ENCODE results near the gene EIF6. TPM values are rescaled to one million over a fixed set of nuclear protein-coding genes. Genes with fewer than 3 reads are reported as not detected.

The EIF6 gene
- total and polyA plus RNA-seq, 9 of the 15 experiments (the other 6 are each of a cell fraction or from before 2014, with no cell fraction given) = 165 to 832 (median 229) TPM

DNA sequence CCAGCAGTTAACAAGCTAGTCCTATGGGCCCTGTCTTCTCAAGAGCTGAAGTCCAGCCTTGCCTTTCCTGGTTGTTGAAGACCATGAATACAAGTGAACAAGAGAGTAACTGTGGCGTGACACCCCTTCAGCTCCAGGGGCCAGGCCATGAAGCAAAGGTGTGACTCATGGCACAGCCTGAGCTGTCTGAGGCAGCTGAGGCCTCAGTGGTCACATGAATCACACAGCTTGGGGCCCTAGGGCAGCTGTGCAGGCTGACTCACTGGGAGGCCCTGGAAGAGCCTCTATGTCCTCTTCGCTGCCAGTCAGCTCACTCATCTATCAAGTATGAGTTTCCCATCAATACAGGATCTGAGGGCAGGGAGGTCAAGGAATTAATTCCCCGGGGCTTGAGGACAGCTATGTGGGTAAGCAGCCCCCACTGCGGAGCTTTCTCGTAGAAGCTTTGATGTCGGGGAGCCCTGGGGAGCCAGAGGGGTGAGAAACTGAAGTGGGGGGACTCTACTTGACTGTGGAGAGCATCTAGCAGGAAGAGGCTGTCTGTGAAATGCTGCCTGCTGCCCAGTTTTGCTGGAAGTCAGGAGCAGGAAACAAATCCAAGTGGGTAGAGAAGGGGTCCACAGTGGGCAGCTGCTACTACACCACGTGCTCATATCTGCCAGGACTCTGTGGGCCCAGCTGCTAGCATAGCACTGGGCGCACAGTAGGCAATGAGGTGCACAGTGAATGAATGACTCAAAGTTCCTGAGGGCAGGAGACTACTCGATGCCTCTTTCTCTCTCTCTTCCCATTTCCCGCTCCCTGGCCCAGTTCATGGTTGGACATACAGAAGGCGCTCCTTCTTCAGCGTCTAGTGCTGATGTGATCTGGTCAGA lies 21.3 kb upstream of the EIF6 start (continued):
- TF ChIP-seq, protein P1, sequence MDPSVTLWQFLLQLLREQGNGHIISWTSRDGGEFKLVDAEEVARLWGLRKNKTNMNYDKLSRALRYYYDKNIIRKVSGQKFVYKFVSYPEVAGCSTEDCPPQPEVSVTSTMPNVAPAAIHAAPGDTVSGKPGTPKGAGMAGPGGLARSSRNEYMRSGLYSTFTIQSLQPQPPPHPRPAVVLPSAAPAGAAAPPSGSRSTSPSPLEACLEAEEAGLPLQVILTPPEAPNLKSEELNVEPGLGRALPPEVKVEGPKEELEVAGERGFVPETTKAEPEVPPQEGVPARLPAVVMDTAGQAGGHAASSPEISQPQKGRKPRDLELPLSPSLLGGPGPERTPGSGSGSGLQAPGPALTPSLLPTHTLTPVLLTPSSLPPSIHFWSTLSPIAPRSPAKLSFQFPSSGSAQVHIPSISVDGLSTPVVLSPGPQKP (CRISPR knock-in tag; IDR thresholded peaks at IDR 0.05) = no peak
- no peak for TF ChIP-seq NR2C2 (CRISPR knock-in tag; IDR thresholded peaks at IDR 0.05)
- peak; percentile 49; the same call in 1 of the 2 replicates for TF ChIP-seq NR2C2 (tag; IDR thresholded peaks at IDR 0.05)
- TF ChIP-seq ZNF165 (CRISPR knock-in tag; IDR thresholded peaks at IDR 0.05; ENCODE audit: borderline replicate concordance) = no peak
- peak; percentile 65 for TF ChIP-seq CBFA2T2 (conservative IDR thresholded peaks at IDR 0.05)
- no peak for TF ChIP-seq PTTG1 (tag; IDR thresholded peaks at IDR 0.05; ENCODE audit: low read depth)
- no peak for TF ChIP-seq XRCC5 (IDR thresholded peaks at IDR 0.05; ENCODE audit: low read depth, low read length)
- no peak for TF ChIP-seq CEBPB (tag; IDR thresholded peaks at IDR 0.05)
- TF ChIP-seq, protein P2, sequence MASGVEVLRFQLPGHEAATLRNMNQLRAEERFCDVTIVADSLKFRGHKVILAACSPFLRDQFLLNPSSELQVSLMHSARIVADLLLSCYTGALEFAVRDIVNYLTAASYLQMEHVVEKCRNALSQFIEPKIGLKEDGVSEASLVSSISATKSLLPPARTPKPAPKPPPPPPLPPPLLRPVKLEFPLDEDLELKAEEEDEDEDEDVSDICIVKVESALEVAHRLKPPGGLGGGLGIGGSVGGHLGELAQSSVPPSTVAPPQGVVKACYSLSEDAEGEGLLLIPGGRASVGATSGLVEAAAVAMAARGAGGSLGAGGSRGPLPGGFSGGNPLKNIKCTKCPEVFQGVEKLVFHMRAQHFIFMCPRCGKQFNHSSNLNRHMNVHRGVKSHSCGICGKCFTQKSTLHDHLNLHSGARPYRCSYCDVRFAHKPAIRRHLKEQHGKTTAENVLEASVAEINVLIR (CRISPR knock-in tag; IDR thresholded peaks at IDR 0.05) = peak; percentile 15; the same call in 1 of the 2 replicates
- TF ChIP-seq, protein P3, sequence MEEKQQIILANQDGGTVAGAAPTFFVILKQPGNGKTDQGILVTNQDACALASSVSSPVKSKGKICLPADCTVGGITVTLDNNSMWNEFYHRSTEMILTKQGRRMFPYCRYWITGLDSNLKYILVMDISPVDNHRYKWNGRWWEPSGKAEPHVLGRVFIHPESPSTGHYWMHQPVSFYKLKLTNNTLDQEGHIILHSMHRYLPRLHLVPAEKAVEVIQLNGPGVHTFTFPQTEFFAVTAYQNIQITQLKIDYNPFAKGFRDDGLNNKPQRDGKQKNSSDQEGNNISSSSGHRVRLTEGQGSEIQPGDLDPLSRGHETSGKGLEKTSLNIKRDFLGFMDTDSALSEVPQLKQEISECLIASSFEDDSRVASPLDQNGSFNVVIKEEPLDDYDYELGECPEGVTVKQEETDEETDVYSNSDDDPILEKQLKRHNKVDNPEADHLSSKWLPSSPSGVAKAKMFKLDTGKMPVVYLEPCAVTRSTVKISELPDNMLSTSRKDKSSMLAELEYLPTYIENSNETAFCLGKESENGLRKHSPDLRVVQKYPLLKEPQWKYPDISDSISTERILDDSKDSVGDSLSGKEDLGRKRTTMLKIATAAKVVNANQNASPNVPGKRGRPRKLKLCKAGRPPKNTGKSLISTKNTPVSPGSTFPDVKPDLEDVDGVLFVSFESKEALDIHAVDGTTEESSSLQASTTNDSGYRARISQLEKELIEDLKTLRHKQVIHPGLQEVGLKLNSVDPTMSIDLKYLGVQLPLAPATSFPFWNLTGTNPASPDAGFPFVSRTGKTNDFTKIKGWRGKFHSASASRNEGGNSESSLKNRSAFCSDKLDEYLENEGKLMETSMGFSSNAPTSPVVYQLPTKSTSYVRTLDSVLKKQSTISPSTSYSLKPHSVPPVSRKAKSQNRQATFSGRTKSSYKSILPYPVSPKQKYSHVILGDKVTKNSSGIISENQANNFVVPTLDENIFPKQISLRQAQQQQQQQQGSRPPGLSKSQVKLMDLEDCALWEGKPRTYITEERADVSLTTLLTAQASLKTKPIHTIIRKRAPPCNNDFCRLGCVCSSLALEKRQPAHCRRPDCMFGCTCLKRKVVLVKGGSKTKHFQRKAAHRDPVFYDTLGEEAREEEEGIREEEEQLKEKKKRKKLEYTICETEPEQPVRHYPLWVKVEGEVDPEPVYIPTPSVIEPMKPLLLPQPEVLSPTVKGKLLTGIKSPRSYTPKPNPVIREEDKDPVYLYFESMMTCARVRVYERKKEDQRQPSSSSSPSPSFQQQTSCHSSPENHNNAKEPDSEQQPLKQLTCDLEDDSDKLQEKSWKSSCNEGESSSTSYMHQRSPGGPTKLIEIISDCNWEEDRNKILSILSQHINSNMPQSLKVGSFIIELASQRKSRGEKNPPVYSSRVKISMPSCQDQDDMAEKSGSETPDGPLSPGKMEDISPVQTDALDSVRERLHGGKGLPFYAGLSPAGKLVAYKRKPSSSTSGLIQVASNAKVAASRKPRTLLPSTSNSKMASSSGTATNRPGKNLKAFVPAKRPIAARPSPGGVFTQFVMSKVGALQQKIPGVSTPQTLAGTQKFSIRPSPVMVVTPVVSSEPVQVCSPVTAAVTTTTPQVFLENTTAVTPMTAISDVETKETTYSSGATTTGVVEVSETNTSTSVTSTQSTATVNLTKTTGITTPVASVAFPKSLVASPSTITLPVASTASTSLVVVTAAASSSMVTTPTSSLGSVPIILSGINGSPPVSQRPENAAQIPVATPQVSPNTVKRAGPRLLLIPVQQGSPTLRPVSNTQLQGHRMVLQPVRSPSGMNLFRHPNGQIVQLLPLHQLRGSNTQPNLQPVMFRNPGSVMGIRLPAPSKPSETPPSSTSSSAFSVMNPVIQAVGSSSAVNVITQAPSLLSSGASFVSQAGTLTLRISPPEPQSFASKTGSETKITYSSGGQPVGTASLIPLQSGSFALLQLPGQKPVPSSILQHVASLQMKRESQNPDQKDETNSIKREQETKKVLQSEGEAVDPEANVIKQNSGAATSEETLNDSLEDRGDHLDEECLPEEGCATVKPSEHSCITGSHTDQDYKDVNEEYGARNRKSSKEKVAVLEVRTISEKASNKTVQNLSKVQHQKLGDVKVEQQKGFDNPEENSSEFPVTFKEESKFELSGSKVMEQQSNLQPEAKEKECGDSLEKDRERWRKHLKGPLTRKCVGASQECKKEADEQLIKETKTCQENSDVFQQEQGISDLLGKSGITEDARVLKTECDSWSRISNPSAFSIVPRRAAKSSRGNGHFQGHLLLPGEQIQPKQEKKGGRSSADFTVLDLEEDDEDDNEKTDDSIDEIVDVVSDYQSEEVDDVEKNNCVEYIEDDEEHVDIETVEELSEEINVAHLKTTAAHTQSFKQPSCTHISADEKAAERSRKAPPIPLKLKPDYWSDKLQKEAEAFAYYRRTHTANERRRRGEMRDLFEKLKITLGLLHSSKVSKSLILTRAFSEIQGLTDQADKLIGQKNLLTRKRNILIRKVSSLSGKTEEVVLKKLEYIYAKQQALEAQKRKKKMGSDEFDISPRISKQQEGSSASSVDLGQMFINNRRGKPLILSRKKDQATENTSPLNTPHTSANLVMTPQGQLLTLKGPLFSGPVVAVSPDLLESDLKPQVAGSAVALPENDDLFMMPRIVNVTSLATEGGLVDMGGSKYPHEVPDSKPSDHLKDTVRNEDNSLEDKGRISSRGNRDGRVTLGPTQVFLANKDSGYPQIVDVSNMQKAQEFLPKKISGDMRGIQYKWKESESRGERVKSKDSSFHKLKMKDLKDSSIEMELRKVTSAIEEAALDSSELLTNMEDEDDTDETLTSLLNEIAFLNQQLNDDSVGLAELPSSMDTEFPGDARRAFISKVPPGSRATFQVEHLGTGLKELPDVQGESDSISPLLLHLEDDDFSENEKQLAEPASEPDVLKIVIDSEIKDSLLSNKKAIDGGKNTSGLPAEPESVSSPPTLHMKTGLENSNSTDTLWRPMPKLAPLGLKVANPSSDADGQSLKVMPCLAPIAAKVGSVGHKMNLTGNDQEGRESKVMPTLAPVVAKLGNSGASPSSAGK (IDR thresholded peaks at IDR 0.05) = peak; percentile 76
- no peak for TF ChIP-seq SIX5 (IDR thresholded peaks at IDR 0.05; ENCODE audit: borderline replicate concordance in 1 of 2, insufficient read depth in 1 of 2, low read depth in 1 of 2, low read length in 2 of 2)
- no peak for TF ChIP-seq TAF1 (IDR thresholded peaks at IDR 0.05; ENCODE audit: control insufficient read depth, extremely low read depth, insufficient read depth, low read length, severe bottlenecking)

All from K562 (cell line).